ENCODE data around the gene DIAPH2.
"Not testable (repeated sequence)": the region's sequence is repeated elsewhere in the genome, so short reads cannot be mapped to it uniquely, and the experiment has no call there.

DIAPH2 gene

GRCh38 chrX:96841325-96841724 is 156.7 kb downstream of the DIAPH2 start:
- Histone ChIP-seq H3K27me3 (ENCODE audit: control insufficient read depth in 5 of 5, insufficient read depth in 4 of 5, low read length in 5 of 5) (peaks cover 0 to 3% (median 0%) of the 10 kb centered on the region in 5 donors), H3K4me3 (ENCODE audit: low read depth in 1 of 5, low read length in 5 of 5) (no peak overlapping the region), H3K27ac (ENCODE audit: low read depth, low read length) (no peak overlapping the region)

DNA sequence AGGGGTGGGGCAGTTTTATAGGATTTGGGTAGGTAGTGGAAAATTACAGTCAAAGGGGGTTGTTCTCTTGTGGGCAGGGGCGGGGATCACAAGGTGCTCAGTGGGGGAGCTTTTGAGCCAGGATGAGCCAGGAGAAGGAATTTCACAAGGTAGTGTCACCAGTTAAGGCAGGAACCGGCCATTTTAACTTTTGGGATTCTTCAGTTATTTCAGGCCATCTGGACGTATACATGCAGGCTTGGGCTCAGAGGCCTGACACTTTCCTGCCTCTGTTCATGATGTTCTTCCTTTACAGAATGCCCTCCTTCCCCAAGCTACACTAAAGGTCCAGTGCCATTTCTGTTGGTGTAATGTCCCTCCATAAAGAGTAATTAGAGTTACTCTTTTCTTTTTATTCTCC is 157.2 kb downstream of the DIAPH2 start:
- not testable (repeated sequence) for H3K9ac ChIP-seq (ENCODE audit: low read length in 5 of 5); H3K36me3 ChIP-seq (ENCODE audit: control insufficient read depth in 5 of 5, insufficient read depth in 5 of 5, low read length in 5 of 5); H3K9me3 ChIP-seq (ENCODE audit: control insufficient read depth in 5 of 5, low read length in 5 of 5); H3K27me3 ChIP-seq (ENCODE audit: control insufficient read depth in 5 of 5, insufficient read depth in 4 of 5, low read length in 5 of 5); H3K4me3 ChIP-seq (ENCODE audit: low read depth in 1 of 5, low read length in 5 of 5); H3K27ac ChIP-seq (ENCODE audit: low read depth, low read length); H3K4me1 ChIP-seq (ENCODE audit: control insufficient read depth in 5 of 5, insufficient read depth in 5 of 5, low read length in 5 of 5)

More at GRCh38 chrX:96841325-96841724, 156.7 kb downstream of the DIAPH2 start:
- H3K36me3 ChIP-seq (ENCODE audit: control insufficient read depth in 5 of 5, insufficient read depth in 5 of 5, low read length in 5 of 5): no peaks in the 10 kb centered on the region
- H3K9ac ChIP-seq (ENCODE audit: low read length in 5 of 5): no peak overlapping the region
- no peaks in the 10 kb centered on the region for H3K9me3 ChIP-seq (ENCODE audit: control insufficient read depth in 5 of 5, low read length in 5 of 5)
- H3K4me1 ChIP-seq (ENCODE audit: control insufficient read depth in 5 of 5, insufficient read depth in 5 of 5, low read length in 5 of 5): peaks cover 0 to 8% (median 0%) of the 10 kb centered on the region in 5 donors

DNA sequence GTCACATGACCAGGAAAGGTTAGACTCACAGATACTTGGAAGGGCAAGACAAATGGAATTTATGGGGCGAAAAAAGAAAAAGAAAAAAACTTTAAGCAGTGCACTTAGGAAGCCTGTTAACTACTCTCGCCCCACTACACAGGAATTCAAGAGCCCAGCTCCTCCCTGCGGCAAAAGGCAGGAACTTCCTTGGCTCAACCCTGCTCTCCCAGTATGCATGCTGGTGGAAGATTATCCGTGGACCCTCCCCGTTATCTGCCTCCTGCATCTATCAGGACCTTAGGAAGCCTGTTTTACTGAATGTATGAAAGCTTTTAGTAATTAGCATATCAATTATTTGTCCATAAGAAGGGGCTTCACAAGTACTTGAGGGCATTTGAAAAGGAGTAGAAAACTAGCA is 158.9 kb downstream of the DIAPH2 start:
- H3K9me3 ChIP-seq (ENCODE audit: control insufficient read depth in 5 of 5, low read length in 5 of 5): no peaks in the 10 kb centered on the region
- no peaks in the 10 kb centered on the region for H3K36me3 ChIP-seq (ENCODE audit: control insufficient read depth in 5 of 5, insufficient read depth in 5 of 5, low read length in 5 of 5)
- H3K9ac ChIP-seq (ENCODE audit: low read length in 5 of 5): no peak overlapping the region
- H3K27ac ChIP-seq (ENCODE audit: low read depth, low read length): no peak overlapping the region
- peaks cover 0 to 8% (median 0%) of the 10 kb centered on the region in 5 donors for H3K4me1 ChIP-seq (ENCODE audit: control insufficient read depth in 5 of 5, insufficient read depth in 5 of 5, low read length in 5 of 5)
- H3K4me3 ChIP-seq (ENCODE audit: low read depth in 1 of 5, low read length in 5 of 5): no peak overlapping the region
- peaks cover 0 to 4% (median 3%) of the 10 kb centered on the region in 5 donors for H3K27me3 ChIP-seq (ENCODE audit: control insufficient read depth in 5 of 5, insufficient read depth in 4 of 5, low read length in 5 of 5)

- peaks cover 0 to 3% (median 0%) of the 10 kb centered on the region in 5 donors for H3K4me1 ChIP-seq (ENCODE audit: control insufficient read depth in 5 of 5, insufficient read depth in 5 of 5, low read length in 5 of 5)
- no peak overlapping the region for H3K9ac ChIP-seq (ENCODE audit: low read length in 5 of 5)
- no peaks in the 10 kb centered on the region for H3K36me3 ChIP-seq (ENCODE audit: control insufficient read depth in 5 of 5, insufficient read depth in 5 of 5, low read length in 5 of 5)
- peaks cover 0 to 8% (median 3%) of the 10 kb centered on the region in 5 donors for H3K27me3 ChIP-seq (ENCODE audit: control insufficient read depth in 5 of 5, insufficient read depth in 4 of 5, low read length in 5 of 5)
- no peak overlapping the region for H3K4me3 ChIP-seq (ENCODE audit: low read depth in 1 of 5, low read length in 5 of 5)
- H3K27ac ChIP-seq (ENCODE audit: low read depth, low read length): no peak overlapping the region
- no peaks in the 10 kb centered on the region for H3K9me3 ChIP-seq (ENCODE audit: control insufficient read depth in 5 of 5, low read length in 5 of 5)
These were observed 162.2 kb downstream of the DIAPH2 start for GRCh38 chrX:96846841-96847240.

GRCh38 chrX:96859422-96859821 is 174.8 kb downstream of the DIAPH2 start:
- not testable (repeated sequence) for H3K36me3 ChIP-seq (ENCODE audit: control insufficient read depth in 5 of 5, insufficient read depth in 5 of 5, low read length in 5 of 5); H3K4me1 ChIP-seq (ENCODE audit: control insufficient read depth in 5 of 5, insufficient read depth in 5 of 5, low read length in 5 of 5); H3K27me3 ChIP-seq (ENCODE audit: control insufficient read depth in 5 of 5, insufficient read depth in 4 of 5, low read length in 5 of 5); H3K9ac ChIP-seq (ENCODE audit: low read length in 5 of 5); H3K4me3 ChIP-seq (ENCODE audit: low read depth in 1 of 5, low read length in 5 of 5); H3K9me3 ChIP-seq (ENCODE audit: control insufficient read depth in 5 of 5, low read length in 5 of 5); H3K27ac ChIP-seq (ENCODE audit: low read depth, low read length)

GRCh38 chrX:96861218-96861617 is 176.6 kb downstream of the DIAPH2 start:
- no peaks in the 10 kb centered on the region for H3K36me3 ChIP-seq (ENCODE audit: control insufficient read depth in 5 of 5, insufficient read depth in 5 of 5, low read length in 5 of 5)
- H3K4me3 ChIP-seq (ENCODE audit: low read depth in 1 of 5, low read length in 5 of 5): no peak overlapping the region
- no peaks in the 10 kb centered on the region for H3K4me1 ChIP-seq (ENCODE audit: control insufficient read depth in 5 of 5, insufficient read depth in 5 of 5, low read length in 5 of 5)
- H3K27ac ChIP-seq (ENCODE audit: low read depth, low read length): no peak overlapping the region
- H3K27me3 ChIP-seq (ENCODE audit: control insufficient read depth in 5 of 5, insufficient read depth in 4 of 5, low read length in 5 of 5): peaks cover 0 to 6% (median 0%) of the 10 kb centered on the region in 5 donors
- H3K9me3 ChIP-seq (ENCODE audit: control insufficient read depth in 5 of 5, low read length in 5 of 5): no peaks in the 10 kb centered on the region
- H3K9ac ChIP-seq (ENCODE audit: low read length in 5 of 5): no peak overlapping the region

DNA sequence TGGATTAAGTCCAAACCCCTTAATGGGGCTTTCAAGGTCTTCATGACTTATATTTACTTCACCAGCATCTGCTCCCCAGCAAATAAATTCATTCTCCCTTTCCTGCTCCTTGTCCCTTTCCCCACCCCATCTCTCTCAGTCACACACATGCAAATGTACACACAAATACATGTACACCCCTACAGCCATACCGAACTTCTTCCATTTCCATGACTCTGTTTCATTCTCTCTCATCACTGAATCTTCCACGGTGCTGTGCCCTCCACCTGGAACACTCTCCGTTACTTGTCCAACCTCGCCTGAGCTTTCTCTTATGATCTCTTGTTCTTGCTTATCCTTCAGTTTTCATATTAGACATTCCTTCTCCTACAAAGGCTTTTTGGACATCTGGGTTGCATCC is 177.0 kb downstream of the DIAPH2 start:
- no peak overlapping the region for H3K4me3 ChIP-seq (ENCODE audit: low read depth in 1 of 5, low read length in 5 of 5)
- H3K36me3 ChIP-seq (ENCODE audit: control insufficient read depth in 5 of 5, insufficient read depth in 5 of 5, low read length in 5 of 5): no peaks in the 10 kb centered on the region
- H3K9me3 ChIP-seq (ENCODE audit: control insufficient read depth in 5 of 5, low read length in 5 of 5): no peaks in the 10 kb centered on the region
- no peak overlapping the region for H3K27ac ChIP-seq (ENCODE audit: low read depth, low read length)
- H3K9ac ChIP-seq (ENCODE audit: low read length in 5 of 5): no peak overlapping the region
- no peaks in the 10 kb centered on the region for H3K4me1 ChIP-seq (ENCODE audit: control insufficient read depth in 5 of 5, insufficient read depth in 5 of 5, low read length in 5 of 5)
- peaks cover 0 to 6% (median 0%) of the 10 kb centered on the region in 5 donors for H3K27me3 ChIP-seq (ENCODE audit: control insufficient read depth in 5 of 5, insufficient read depth in 4 of 5, low read length in 5 of 5)

DNA sequence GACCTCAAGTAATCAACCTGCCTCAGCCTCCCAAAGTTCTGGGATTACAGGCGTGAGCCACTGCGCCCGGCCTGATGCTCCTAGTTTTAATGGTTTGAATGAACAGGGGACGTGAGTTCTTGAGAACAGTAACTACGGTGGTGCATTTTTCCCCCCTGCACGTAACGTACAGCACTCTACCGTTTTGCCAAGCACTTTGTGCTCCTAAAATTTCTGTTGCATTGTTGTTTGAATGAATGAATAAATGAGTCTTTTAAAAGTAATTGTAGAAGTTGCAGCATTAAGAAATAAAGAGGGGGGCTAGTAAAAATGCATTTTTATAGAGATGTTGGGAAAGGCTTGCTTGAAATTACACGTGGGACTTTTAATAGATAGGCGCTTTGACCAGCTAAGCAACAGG is 199.0 kb downstream of the DIAPH2 start, which contains the start of gene RPA4:
Gene RPA4, plus strand, starts transcription at position 301 of the 400 bp plus-strand sequence. CDS start 403 bp downstream, outside the sequence.
- H3K4me3 ChIP-seq (ENCODE audit: low read depth in 1 of 5, low read length in 5 of 5): no peak within 1 kb of the TSS
- H3K9me3 ChIP-seq (ENCODE audit: control insufficient read depth in 5 of 5, low read length in 5 of 5): no peaks in the 10 kb centered on the region

GRCh38 chrX:96884027-96884426 is 199.4 kb downstream of the DIAPH2 start:
- Histone ChIP-seq H3K27me3 (ENCODE audit: control insufficient read depth in 5 of 5, insufficient read depth in 4 of 5, low read length in 5 of 5) (no peaks in the 10 kb centered on the region), H3K36me3 (ENCODE audit: control insufficient read depth in 5 of 5, insufficient read depth in 5 of 5, low read length in 5 of 5) (peaks cover 0 to 10% (median 0%) of the 10 kb centered on the region in 5 donors), H3K9me3 (ENCODE audit: control insufficient read depth in 5 of 5, low read length in 5 of 5) (no peaks in the 10 kb centered on the region), H3K4me1 (ENCODE audit: control insufficient read depth in 5 of 5, insufficient read depth in 5 of 5, low read length in 5 of 5) (no peaks in the 10 kb centered on the region), H3K9ac (ENCODE audit: low read length in 5 of 5) (no peak overlapping the region), H3K27ac (ENCODE audit: low read depth, low read length) (no peak overlapping the region), H3K4me3 (ENCODE audit: low read depth in 1 of 5, low read length in 5 of 5) (no peak overlapping the region)

More for the DNA sequence above, 199.0 kb downstream of the DIAPH2 start, which contains the start of gene RPA4:
- Histone ChIP-seq H3K36me3 (ENCODE audit: control insufficient read depth in 5 of 5, insufficient read depth in 5 of 5, low read length in 5 of 5) (peaks cover 0 to 10% (median 0%) of the 10 kb centered on the region in 5 donors), H3K27me3 (ENCODE audit: control insufficient read depth in 5 of 5, insufficient read depth in 4 of 5, low read length in 5 of 5) (no peaks in the 10 kb centered on the region), H3K9ac (ENCODE audit: low read length in 5 of 5) (no peak within 1 kb of the TSS), H3K4me1 (ENCODE audit: control insufficient read depth in 5 of 5, insufficient read depth in 5 of 5, low read length in 5 of 5) (no peaks in the 10 kb centered on the region), H3K27ac (ENCODE audit: low read depth, low read length) (no peak within 1 kb of the TSS)

DNA sequence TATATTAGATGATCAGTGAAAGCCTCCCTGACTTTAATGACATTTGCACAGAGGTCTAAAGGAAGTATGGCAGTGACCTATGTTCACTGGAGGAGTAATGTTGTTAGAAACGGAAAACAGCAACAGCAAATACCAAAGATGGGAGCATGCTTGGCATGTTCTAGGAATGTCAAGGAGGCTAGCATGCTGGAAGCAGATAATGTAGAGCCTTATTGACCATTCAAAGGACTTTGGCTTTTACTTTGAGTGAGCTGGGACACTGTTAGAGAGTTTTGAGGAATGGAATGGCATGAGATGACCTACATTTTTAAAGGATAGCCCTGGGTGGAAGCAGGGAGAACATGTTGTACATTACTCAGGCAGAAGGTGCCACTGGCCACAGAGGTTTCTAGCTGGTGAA is 205.1 kb downstream of the DIAPH2 start:
- Histone ChIP-seq H3K9ac (ENCODE audit: low read length in 5 of 5) (no peak overlapping the region), H3K9me3 (ENCODE audit: control insufficient read depth in 5 of 5, low read length in 5 of 5) (no peaks in the 10 kb centered on the region), H3K4me3 (ENCODE audit: low read depth in 1 of 5, low read length in 5 of 5) (no peak overlapping the region), H3K36me3 (ENCODE audit: control insufficient read depth in 5 of 5, insufficient read depth in 5 of 5, low read length in 5 of 5) (peaks cover 0 to 2% (median 0%) of the 10 kb centered on the region in 5 donors), H3K4me1 (ENCODE audit: control insufficient read depth in 5 of 5, insufficient read depth in 5 of 5, low read length in 5 of 5) (no peaks in the 10 kb centered on the region), H3K27ac (ENCODE audit: low read depth, low read length) (no peak overlapping the region), H3K27me3 (ENCODE audit: control insufficient read depth in 5 of 5, insufficient read depth in 4 of 5, low read length in 5 of 5) (no peaks in the 10 kb centered on the region)

Measured in subcutaneous abdominal adipose tissue (tissue), 5 donors.